Suppressor macrophage (primary cell): ENCODE data around the gene IMMP2L.

ENCODE experiments used
- DNase-seq, 4 experiments: peaks; one replicate each; pipeline ENCODE4 v3.0.0-alpha.2; 2020 to 2022

IMMP2L gene

GRCh38 chr7:110779339-110779738 lies 783.0 kb downstream of the IMMP2L start:
- no peak for DNase-seq

DNA sequence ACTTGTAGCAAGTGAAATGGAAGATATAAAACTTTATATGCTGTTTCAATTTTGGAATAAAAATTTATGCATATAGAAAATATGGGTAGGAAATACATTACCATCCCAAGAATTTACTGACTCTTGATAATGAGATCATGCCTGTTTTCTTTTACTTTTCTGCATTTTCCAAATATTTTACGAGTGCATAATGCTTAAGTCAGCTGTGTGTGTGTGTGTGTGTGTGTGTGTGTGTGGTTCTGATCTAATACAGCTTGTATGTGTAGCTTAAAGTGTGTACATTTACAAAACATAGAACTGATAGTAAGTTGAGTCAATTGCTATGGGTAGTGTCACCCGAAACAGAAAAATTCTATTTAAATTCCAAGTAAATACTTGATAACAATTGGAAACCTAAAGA lies 787.2 kb downstream of the IMMP2L start:
- no peak for DNase-seq

DNA sequence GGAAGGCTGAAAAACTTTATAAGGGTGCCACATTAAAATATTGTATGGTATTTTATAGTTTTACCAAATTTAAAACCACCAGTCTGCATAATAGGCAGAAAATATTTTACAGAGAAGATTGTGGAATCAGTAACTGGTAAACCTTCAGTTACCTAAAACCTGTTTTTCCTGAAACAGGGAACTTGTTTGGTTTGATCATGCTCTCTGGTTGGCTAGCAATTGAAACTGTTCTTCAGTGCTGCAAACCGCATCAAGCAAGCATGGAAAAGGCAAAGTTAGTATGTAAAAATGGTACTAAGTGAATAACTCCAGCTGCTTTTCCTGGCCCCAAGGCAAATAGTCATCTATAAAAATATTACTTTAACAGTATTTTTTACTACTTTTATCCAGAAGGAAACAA lies 788.2 kb downstream of the IMMP2L start:
- no peak for DNase-seq

- no peak for DNase-seq
Observed at GRCh38 chr7:110772615-110773014, 789.7 kb downstream of the IMMP2L start.

DNA sequence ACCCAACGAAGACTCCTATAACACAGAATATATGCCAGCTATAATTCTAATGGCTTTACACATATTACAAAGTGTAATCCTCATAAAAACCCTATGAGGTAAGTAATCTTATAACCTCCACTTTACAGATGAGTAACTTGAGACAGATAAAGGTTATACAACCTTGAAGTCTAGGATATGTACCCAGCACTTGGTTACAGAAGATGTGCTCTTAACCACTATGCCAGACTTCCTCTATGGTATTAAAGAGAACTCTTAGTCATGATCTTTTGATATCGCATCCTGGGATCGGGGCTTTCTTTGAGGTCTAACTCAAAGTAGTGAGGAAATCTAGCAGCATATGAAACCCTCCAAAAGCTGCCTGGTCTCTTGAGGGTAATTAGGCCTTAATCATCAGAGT lies 790.6 kb downstream of the IMMP2L start:
- DNase-seq: no peak

DNA sequence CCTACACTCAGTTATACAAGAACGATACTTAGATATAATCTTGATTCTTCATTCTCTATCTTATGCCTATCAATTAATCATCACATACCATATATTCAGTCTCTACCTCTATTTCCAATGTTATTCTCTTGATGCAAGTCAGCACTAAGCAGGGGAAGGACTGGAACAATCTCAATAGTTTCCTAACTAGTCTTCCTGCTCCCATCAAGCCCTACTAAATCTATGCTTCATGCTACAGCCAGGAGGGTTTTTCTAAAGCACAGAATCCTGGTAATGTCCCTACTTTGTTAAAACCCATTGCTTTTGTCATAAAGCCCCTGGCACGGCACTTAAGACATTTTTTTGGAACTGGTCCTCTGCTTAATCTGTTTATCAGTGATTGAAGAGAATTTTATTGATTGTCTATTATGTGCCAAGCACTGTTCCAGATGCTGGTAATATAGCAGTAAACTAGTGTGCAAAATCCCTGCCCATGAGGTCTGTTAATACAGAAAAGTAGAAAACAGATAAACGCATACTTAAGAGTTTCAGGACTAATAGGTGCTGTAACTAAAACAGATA lies 794.7 kb downstream of the IMMP2L start:
- no peak for DNase-seq

DNA sequence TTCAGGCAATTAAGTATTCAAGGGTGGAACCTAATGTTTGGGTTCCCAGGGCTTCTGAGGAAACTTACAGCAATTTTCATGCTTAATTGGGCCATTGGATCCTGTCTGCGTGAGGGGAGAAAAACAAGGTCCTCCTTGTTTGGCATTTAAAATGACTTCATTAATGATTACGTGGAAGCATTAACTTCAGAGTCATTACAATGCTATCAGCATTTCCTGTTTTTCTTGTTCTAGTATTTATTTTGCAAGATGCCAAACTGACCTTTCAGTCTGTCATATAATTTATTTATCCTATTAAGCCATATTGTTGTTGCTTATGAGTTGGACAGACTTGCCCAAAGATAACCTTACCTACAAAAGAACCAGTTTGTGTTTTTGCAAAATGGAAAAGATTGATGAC lies 795.4 kb downstream of the IMMP2L start:
- DNase-seq: no peak

GRCh38 chr7:110764852-110765251 lies 797.4 kb downstream of the IMMP2L start:
- no peak for DNase-seq

DNA sequence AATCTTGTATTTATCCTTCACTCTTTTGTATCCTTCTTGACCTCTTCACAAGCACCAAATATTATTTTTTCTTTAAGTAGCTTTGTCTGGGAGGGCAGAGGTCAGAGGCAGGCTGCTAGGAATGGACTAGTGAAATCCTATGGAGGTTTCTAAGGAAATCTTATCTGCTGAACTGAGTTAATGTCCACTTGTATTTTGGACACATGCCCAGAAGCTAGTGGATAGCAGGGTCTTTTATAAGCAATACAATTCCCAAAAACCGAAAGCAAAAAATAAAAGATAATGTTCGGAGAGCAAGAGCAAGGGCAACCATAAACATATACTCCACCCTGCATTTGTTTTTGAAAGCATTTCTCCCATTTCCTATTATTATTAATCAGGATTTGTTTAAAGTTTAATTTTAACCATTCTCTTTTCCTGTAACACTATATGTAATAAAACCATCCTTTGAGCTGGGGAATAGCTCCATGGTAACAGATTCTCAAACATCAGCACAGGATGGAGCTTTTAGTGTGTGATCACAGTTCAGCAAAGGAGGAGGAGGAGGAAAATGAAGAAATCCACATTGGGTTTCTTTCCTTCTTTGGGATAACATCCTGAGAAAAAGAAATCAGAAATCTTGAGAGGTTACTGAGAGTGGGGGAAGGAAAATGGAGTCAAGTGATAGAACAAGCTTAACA lies 799.6 kb downstream of the IMMP2L start:
- DNase-seq: no peak

DNA sequence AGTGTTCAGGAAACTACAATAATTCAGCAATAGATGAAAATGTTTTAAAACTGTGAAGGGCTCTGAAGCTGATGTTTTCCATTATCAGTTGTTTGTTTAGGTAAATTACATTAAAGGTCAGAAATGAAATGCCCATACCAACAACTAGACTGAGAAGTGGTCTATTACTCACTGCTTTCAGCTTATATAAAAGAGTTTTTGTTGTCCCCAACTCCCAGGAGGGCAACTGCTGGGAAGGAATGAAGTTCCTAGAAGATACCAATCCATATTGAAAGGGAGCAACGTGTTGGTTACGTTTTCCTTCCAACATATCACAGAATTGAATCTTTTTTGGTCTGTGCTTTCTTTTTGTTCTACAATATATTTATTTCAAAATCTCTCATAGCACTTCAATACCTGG lies 802.0 kb downstream of the IMMP2L start:
- no peak for DNase-seq

DNA sequence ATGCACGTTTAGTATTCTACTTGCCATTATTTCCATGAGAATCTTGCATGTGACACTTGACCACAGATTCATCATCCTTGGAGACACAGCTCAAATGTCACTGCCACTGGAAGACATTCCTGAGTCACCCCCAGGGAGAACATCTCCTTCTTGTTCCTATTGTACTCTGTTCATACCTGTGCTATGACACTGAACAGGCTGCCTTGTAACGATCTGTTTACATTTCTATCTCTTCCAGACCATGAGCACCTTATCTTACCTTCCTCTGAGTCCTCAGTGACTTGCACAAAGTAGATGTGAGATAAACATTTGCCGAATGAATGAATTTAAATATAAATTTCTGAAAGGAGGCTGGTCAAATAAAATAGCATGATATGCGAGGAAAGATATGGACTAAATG lies 803.2 kb downstream of the IMMP2L start:
- no peak for DNase-seq

- no peak for DNase-seq
Observed at GRCh38 chr7:110754649-110755048, 807.6 kb downstream of the IMMP2L start.

GRCh38 chr7:110750931-110751605 lies 811.2 kb downstream of the IMMP2L start:
- DNase-seq: no peak

GRCh38 chr7:110733221-110733620 lies 829.1 kb downstream of the IMMP2L start:
- no peak for DNase-seq

DNA sequence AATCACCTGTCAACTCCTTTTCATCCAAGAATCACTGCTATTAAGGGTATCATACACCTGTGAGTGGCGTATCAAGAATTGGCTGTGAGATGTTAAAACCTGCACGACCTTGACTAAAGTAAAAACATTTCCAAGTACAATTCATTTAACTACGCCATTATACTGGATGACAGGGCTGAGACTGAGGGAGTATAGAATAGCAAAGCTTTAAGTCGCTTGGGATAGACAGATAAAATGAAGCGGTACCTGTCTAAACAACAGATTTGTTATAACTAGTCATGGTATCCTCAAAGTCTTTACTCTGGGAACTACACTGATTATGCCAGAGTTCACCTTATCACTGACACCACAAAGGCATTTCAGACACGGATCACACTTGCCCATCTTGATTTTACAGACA lies 837.5 kb downstream of the IMMP2L start:
- DNase-seq: no peak

DNA sequence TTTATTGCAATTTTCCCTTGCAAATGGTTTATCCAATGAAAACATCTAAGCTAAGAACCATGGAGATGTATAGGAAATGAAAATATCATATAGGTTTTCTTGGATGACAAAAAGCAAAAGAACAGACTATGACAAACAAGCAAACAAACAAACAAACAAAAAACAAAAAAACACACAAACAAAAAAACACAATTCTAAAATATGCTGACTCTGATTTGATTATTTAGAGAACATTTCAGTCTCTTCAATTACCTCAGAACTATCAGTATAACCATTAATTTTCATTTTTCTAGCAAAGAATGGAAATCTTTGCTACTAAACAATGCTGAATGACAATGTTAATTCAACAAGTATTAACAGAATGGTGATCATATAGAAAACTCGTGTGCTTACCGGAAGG lies 840.9 kb downstream of the IMMP2L start:
- no peak for DNase-seq

DNA sequence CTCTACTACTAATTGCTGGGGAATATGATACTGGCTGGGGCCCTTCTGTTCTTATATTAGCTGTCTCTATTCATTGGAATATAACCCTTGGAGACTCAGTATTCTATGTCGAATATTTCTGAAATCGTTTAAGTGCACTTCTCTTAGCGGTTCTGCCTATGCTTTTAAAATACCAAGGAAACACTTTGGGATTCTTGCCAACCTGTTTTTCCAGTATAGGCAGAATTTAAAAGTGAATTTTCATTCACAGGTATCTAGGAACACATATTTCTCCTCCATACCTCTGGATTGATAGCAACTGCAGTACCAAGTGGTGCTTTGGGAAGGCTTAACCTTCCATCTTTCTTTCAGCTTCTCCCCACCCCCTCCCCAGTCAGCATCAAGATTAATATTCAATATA lies 841.7 kb downstream of the IMMP2L start:
- DNase-seq: no peak

DNA sequence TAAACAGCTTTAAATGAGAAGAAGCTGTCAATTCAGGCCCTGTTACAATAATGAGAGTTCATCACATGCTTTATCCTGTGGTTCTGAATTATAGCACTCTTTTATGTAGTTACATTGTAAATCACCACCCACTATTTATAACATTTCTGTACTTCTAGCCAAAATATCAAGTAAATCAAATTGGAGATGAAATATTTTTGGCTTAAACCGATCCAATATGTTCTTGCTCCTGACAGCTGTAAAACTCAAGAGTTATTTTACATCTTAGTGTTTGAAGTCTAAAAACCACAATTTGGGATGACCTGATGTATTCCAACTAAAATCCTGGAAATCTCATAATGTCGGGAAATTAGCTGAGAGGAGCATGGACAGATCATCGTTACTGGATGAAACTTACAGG lies 842.6 kb downstream of the IMMP2L start:
- DNase-seq: no peak

DNA sequence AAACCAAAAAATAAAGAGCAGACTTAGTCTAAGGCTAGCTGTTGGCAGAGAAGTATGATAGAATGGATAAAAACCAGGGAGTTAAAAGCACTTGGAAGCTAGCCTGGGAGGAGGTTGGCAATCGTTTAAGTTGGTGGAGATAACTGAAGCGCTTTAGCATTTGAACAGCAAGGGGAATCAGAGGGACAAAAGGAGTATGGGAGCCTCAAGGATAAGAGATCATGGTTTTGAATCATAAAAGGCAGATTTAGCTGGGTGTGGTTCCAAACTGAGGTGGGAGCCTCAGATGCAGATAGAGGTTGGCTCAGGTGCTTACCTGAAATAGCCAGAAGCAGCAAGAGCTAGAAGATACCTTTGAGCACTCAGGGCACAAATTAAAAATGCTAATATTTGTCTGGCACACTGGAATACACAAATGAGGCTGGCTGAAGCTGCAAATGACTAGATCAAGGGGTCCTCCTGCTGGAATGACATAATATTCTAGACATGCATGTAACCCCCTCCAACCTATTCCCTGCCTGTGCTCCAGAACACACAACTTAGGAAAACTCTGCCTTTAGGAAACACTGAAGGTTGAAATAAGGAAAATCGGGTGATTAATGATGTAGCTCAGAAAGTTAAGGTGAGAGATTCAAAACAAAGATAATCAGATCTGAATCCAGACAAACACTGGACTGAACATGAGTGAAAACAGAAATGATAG lies 843.6 kb downstream of the IMMP2L start:
- DNase-seq: no peak

DNA sequence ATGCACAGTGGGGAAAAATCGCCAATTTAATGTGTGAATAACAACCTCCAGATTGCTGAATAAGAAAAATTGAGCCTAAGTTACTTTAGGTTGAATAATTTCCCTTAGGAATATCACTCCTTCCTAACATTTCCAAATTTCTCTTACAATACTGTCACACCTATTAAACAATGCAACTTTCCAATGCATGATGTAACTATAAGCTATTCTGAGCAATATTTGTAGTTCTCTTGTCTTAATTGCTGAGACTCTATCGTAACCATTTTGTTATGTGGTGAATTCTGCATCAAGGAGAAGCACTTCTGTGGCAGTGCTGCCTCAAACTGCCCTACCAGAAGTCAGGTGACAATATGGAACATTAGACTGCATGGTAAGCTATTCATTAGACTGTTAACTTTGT lies 858.1 kb downstream of the IMMP2L start:
- DNase-seq: no peak

DNA sequence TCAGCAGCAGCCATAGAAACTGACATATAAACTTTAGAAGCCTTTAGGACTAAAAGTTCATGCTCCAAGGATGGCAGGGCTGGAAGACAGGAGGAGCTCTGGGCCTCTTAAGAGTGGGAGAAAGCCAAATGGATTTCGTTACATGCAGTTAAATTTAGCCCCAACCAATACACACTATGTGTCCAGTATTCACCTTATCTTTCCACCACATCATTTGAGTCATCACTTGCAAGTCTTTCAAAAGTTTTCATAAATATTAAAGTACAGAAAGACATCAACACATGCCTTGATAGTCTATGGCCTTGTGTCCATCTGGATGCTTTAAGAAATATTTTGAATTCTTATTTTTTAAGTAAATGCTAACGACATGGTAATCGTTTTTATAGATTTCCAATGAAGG lies 863.7 kb downstream of the IMMP2L start:
- no peak for DNase-seq

GRCh38 chr7:110693344-110693743 lies 868.9 kb downstream of the IMMP2L start:
- no peak for DNase-seq

- no peak for DNase-seq
Observed at GRCh38 chr7:110688908-110689307, 873.4 kb downstream of the IMMP2L start.

GRCh38 chr7:110685899-110686298 lies 876.4 kb downstream of the IMMP2L start:
- no peak for DNase-seq
